GM12874 (cell line): ENCODE measurements around the gene MYO1E.

ENCODE experiments used
- TF ChIP-seq, protein P1 (sequence below): IDR thresholded peaks from 2 replicates; pipeline ENCODE4 v1.5.1; 2011; ENCODE audit warnings: low read depth, mild to moderate bottlenecking, control low read depth, low read length, moderate library complexity; ENCODE audit not compliant: insufficient read depth

MYO1E gene

DNA sequence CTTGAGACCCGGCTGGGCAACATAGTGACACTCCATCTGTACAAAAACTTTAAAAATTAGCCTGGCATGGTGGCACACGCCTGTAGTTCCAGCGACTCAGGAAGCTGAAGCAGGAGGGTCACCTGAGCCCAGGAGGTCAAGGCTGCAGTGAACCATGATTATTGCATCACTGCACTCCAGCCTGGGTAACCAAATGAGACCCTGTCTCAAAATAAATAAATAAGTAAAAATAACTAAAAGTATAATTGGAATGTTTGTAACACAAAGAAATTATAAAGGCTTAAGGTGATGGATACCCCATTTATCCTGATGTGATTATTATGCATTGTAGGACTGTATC, 38.6 kb downstream of the MYO1E start:
- TF ChIP-seq, protein P1, sequence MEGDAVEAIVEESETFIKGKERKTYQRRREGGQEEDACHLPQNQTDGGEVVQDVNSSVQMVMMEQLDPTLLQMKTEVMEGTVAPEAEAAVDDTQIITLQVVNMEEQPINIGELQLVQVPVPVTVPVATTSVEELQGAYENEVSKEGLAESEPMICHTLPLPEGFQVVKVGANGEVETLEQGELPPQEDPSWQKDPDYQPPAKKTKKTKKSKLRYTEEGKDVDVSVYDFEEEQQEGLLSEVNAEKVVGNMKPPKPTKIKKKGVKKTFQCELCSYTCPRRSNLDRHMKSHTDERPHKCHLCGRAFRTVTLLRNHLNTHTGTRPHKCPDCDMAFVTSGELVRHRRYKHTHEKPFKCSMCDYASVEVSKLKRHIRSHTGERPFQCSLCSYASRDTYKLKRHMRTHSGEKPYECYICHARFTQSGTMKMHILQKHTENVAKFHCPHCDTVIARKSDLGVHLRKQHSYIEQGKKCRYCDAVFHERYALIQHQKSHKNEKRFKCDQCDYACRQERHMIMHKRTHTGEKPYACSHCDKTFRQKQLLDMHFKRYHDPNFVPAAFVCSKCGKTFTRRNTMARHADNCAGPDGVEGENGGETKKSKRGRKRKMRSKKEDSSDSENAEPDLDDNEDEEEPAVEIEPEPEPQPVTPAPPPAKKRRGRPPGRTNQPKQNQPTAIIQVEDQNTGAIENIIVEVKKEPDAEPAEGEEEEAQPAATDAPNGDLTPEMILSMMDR = no peak

GRCh38 chr15:59333401-59334075, 39.1 kb downstream of the MYO1E start:
- TF ChIP-seq, protein P1 = no peak

GRCh38 chr15:59332009-59332408, 40.7 kb downstream of the MYO1E start:
- TF ChIP-seq, protein P1 = no peak

DNA sequence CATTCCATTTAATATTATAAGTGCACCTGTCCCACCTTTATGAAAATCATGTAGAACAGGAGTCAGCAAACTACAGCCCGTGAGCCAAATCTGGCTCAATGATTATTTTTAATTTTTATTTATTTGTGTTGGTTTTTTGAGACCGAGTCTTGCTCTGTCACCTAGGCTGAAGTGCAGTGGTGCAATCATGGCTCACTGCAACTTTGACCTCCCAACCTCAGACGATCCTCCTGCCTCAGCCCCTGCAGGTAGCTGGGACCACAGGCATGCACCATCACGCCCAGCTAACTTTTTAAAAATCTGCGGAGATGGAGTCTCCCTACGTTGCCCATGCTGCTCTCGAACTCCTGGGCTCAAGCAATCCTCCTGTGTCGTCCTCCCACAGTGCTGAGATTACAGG, 42.0 kb downstream of the MYO1E start:
- TF ChIP-seq, protein P1 = no peak

- TF ChIP-seq, protein P1 = no peak
Observed at GRCh38 chr15:59329570-59330350, 42.9 kb downstream of the MYO1E start.

GRCh38 chr15:59329091-59329490, 43.6 kb downstream of the MYO1E start:
- TF ChIP-seq, protein P1 = no peak

DNA sequence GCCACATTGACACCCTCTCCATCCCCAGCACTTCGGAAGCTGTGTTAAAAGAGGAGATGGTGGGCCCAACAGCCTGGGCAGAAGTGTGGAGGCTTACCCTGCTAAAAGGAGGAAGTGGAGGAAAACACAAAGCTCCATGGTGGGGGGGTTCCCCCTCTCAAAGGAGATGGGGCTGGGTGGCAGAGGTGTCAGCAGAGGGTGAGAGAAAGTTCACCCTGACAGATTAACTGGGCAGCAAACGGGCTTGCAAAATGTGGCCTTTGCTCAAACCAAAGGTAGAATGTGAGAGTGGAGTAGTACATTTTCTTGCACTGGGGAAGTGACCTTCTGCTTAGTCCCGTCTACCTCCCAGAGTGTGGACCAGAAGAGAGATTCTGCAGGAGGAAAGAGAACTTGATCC, 44.7 kb downstream of the MYO1E start:
- TF ChIP-seq, protein P1 = no peak
